ENCODE results near the gene PLS3. TPM values are rescaled to one million over a fixed set of nuclear protein-coding genes. Genes with fewer than 3 reads are reported as not detected.
A peak's percentile ranks its signal among the peaks of the same experiment; 100 is the strongest.

Gene PLS3
- total RNA-seq, 3 donors from 2014 or later (not counting 1 experiment from before 2014, with no cell fraction given), result 0.54 TPM; not detected in 2

GRCh38 chrX:115650916-115651315 lies 89.9 kb downstream of the PLS3 start:
- intact Hi-C loops (cut with micrococcal nuclease), result no loop called here
- DNase-seq, result peak in 1 of 2 donors; percentile 15
- Mint-ChIP-seq H3K4me3 (no peak overlapping the region), H3K4me1 (no peaks in the 10 kb centered on the region), H3K27me3 (ENCODE audit: low read depth in 2 of 2) (peaks cover 0 to 17% of the 10 kb centered on the region in 2 donors), H3K36me3 (no peaks in the 10 kb centered on the region), H3K9me3 (no peaks in the 10 kb centered on the region), H3K27ac (no peak overlapping the region)
- no peaks in the 10 kb centered on the region for H3K27me3 ChIP-seq (ENCODE audit: control insufficient read depth, insufficient read depth, low read length)
- peak in 1 of 3 donors; percentile 45 for ATAC-seq
- H3K9me3 ChIP-seq (ENCODE audit: control insufficient read depth, insufficient read depth, low read length), result no peaks in the 10 kb centered on the region
- H3K4me3 ChIP-seq (ENCODE audit: low read length), result no peak overlapping the region
- H3K4me1 ChIP-seq (ENCODE audit: control insufficient read depth, insufficient read depth, low read length), result no peaks in the 10 kb centered on the region
- H3K27ac ChIP-seq (ENCODE audit: low read length), result no peak overlapping the region
- WGBS (ENCODE audit: insufficient coverage), result no CpG with 5 or more reads among the region's 2 CpGs
- TF ChIP-seq, protein P1, sequence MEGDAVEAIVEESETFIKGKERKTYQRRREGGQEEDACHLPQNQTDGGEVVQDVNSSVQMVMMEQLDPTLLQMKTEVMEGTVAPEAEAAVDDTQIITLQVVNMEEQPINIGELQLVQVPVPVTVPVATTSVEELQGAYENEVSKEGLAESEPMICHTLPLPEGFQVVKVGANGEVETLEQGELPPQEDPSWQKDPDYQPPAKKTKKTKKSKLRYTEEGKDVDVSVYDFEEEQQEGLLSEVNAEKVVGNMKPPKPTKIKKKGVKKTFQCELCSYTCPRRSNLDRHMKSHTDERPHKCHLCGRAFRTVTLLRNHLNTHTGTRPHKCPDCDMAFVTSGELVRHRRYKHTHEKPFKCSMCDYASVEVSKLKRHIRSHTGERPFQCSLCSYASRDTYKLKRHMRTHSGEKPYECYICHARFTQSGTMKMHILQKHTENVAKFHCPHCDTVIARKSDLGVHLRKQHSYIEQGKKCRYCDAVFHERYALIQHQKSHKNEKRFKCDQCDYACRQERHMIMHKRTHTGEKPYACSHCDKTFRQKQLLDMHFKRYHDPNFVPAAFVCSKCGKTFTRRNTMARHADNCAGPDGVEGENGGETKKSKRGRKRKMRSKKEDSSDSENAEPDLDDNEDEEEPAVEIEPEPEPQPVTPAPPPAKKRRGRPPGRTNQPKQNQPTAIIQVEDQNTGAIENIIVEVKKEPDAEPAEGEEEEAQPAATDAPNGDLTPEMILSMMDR (IDR thresholded peaks at IDR 0.05), result no peak
- H3K36me3 ChIP-seq (ENCODE audit: control insufficient read depth, insufficient read depth, low read length), result no peaks in the 10 kb centered on the region

- H3K27ac Mint-ChIP-seq, result no peak overlapping the region
- peaks cover 4 to 26% of the 10 kb centered on the region in 2 donors for H3K27me3 Mint-ChIP-seq (ENCODE audit: low read depth in 2 of 2)
- no peaks in the 10 kb centered on the region for H3K9me3 ChIP-seq (ENCODE audit: control insufficient read depth, insufficient read depth, low read length)
- intact Hi-C loops (cut with micrococcal nuclease), result no loop called here
- no peak overlapping the region for H3K4me3 Mint-ChIP-seq
- TF ChIP-seq, protein P1 (IDR thresholded peaks at IDR 0.05), result no peak
- no peaks in the 10 kb centered on the region for H3K27me3 ChIP-seq (ENCODE audit: control insufficient read depth, insufficient read depth, low read length)
- no peaks in the 10 kb centered on the region for H3K9me3 Mint-ChIP-seq
- no peaks in the 10 kb centered on the region for H3K36me3 ChIP-seq (ENCODE audit: control insufficient read depth, insufficient read depth, low read length)
- no peak for ATAC-seq
- no peak overlapping the region for H3K4me3 ChIP-seq (ENCODE audit: low read length)
- no peak overlapping the region for H3K27ac ChIP-seq (ENCODE audit: low read length)
- no peaks in the 10 kb centered on the region for H3K36me3 Mint-ChIP-seq
- no peaks in the 10 kb centered on the region for H3K4me1 ChIP-seq (ENCODE audit: control insufficient read depth, insufficient read depth, low read length)
- H3K4me1 Mint-ChIP-seq, result no peaks in the 10 kb centered on the region
- WGBS (ENCODE audit: insufficient coverage), result 90% methylated on average over 5 of the region's 5 CpGs
- no peak for DNase-seq
Observed at GRCh38 chrX:115652221-115652620, 91.2 kb downstream of the PLS3 start.

DNA sequence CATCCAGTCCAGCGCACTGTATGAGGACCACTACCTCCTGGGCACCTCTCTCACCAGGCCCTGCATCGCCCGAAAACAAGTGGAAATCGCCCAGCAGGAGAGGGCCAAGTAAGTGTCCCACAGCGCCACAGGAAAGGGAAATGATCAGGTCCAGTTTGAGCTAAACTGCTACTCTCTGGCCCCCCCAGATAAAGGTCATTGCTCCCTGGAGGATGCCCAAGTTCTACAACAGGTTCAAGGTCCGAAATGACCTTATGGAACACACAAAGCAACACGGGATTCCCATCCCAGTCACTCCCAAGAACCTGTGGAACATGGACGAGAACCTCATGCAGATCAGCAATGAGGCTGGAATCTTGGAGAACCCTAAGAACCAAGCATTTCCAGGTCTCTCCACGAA lies 104.1 kb downstream of the PLS3 start:
- H3K9me3 Mint-ChIP-seq, result no peaks in the 10 kb centered on the region
- WGBS (ENCODE audit: insufficient coverage), result 87% methylated on average over 9 of the region's 9 CpGs
- ATAC-seq, result no peak

DNA sequence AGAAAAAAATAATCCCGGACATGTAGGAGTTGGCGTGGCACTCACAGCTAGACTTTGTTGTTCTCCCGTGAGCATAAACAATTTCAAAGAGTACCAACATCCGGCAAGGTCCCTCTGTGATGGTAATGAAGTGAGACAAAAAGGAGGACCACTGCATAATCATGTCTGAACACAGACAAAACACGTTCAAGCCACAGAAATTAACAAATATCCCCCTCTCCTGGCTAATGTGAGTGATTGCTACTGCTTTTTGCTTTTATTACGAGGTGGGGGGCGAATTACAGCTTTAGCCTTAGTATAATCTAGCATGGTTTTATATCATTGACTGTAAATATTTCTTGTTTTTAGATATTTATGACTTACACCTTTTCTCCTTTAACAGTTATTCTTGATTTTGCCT lies 118.5 kb downstream of the PLS3 start:
- intact Hi-C loops (cut with micrococcal nuclease), result no loop called here
- Mint-ChIP-seq H3K9me3 (no peaks in the 10 kb centered on the region), H3K27me3 (ENCODE audit: low read depth in 2 of 2) (no peaks in the 10 kb centered on the region), H3K36me3 (no peaks in the 10 kb centered on the region), H3K4me1 (no peaks in the 10 kb centered on the region), H3K4me3 (no peak overlapping the region), H3K27ac (no peak overlapping the region)
- no peaks in the 10 kb centered on the region for H3K4me1 ChIP-seq (ENCODE audit: control insufficient read depth, insufficient read depth, low read length)
- ATAC-seq, result no peak
- TF ChIP-seq, protein P1 (IDR thresholded peaks at IDR 0.05), result no peak
- H3K27ac ChIP-seq (ENCODE audit: low read length), result no peak overlapping the region
- no peaks in the 10 kb centered on the region for H3K36me3 ChIP-seq (ENCODE audit: control insufficient read depth, insufficient read depth, low read length)
- H3K27me3 ChIP-seq (ENCODE audit: control insufficient read depth, insufficient read depth, low read length), result no peaks in the 10 kb centered on the region
- WGBS (ENCODE audit: insufficient coverage), result no CpG with 5 or more reads among the region's 7 CpGs
- no peak overlapping the region for H3K4me3 ChIP-seq (ENCODE audit: low read length)
- no peak for DNase-seq
- H3K9me3 ChIP-seq (ENCODE audit: control insufficient read depth, insufficient read depth, low read length), result no peaks in the 10 kb centered on the region

More for the DNA sequence above, 104.1 kb downstream of the PLS3 start:
- Histone ChIP-seq H3K9me3 (ENCODE audit: control insufficient read depth, insufficient read depth, low read length) (no peaks in the 10 kb centered on the region), H3K27me3 (ENCODE audit: control insufficient read depth, insufficient read depth, low read length) (no peaks in the 10 kb centered on the region), H3K4me3 (ENCODE audit: low read length) (no peak overlapping the region), H3K4me1 (ENCODE audit: control insufficient read depth, insufficient read depth, low read length) (no peaks in the 10 kb centered on the region), H3K36me3 (ENCODE audit: control insufficient read depth, insufficient read depth, low read length) (no peaks in the 10 kb centered on the region), H3K27ac (ENCODE audit: low read length) (no peak overlapping the region)
- no peak overlapping the region for H3K4me3 Mint-ChIP-seq
- no peaks in the 10 kb centered on the region for H3K4me1 Mint-ChIP-seq
- H3K27me3 Mint-ChIP-seq (ENCODE audit: low read depth in 2 of 2), result no peaks in the 10 kb centered on the region
- DNase-seq, result no peak
- no peak overlapping the region for H3K27ac Mint-ChIP-seq
- H3K36me3 Mint-ChIP-seq, result no peaks in the 10 kb centered on the region
- intact Hi-C loops (cut with micrococcal nuclease), result no loop called here
- TF ChIP-seq, protein P1 (IDR thresholded peaks at IDR 0.05), result no peak

Measured in natural killer cell (primary cell).